GM12878 (cell line): ENCODE data around the gene DLG1. TPM values are rescaled to one million over a fixed set of nuclear protein-coding genes. Genes with fewer than 3 reads are reported as not detected.

Source experiments
- ATF7 ChIP-seq: fragments of 450-650 bp; IDR thresholded peaks from 2 replicates; pipeline ENCODE4 v1.6.1; 2016; ENCODE audit warnings: low read depth, mild to moderate bottlenecking
- CEBPB ChIP-seq, 2 experiments: fragments of 150-350 bp in 1 of 2; IDR thresholded peaks; 2 replicates each; pipeline ENCODE4 v1.6.1; 2012 to 2014; ENCODE audit warnings: low read depth in 2 of 2, low read length in 2 of 2, borderline replicate concordance in 1 of 2, inconsistent platforms in 1 of 2
- CREB1 ChIP-seq: IDR thresholded peaks from 2 replicates; pipeline ENCODE4 v1.6.1; 2012; ENCODE audit warnings: low read depth, mild to moderate bottlenecking, inconsistent platforms
- EP300 ChIP-seq, 2 experiments: fragments of 150-350 bp in 1 of 2; IDR thresholded peaks; 2 replicates each; pipeline ENCODE4 v1.6.1; 2011 to 2012; ENCODE audit warnings: low read depth in 2 of 2, low read length in 2 of 2, borderline replicate concordance in 1 of 2, improper control_type of control experiment in 1 of 2, inconsistent platforms in 1 of 2; ENCODE audit not compliant: control insufficient read depth in 1 of 2
- IKZF1 ChIP-seq: fragments of 450-650 bp; conservative IDR thresholded peaks from 2 replicates; pipeline ENCODE4 v1.6.1; 2017; ENCODE audit warnings: antibody characterized with exemption, mild to moderate bottlenecking
- IKZF2 ChIP-seq, 2 experiments: fragments of 450-650 bp; IDR thresholded peaks; 2 replicates each; pipeline ENCODE4 v1.6.1; 2017; ENCODE audit warnings: mild to moderate bottlenecking in 2 of 2, moderate library complexity in 2 of 2
- MXI1 ChIP-seq: fragments of 150-350 bp; IDR thresholded peaks from 2 replicates; pipeline ENCODE4 v1.6.1; 2011; ENCODE audit warnings: low read depth, mild to moderate bottlenecking, inconsistent platforms, low read length, improper control_type of control experiment
- NR2C2 ChIP-seq: IDR thresholded peaks from 2 replicates; pipeline ENCODE4 v1.6.1; 2011; ENCODE audit warnings: borderline replicate concordance, low read depth; ENCODE audit not compliant: control insufficient read depth, insufficient read length
- NR2F1 ChIP-seq: fragments of 450-650 bp; conservative IDR thresholded peaks from 2 replicates; pipeline ENCODE4 v1.6.1; 2017; ENCODE audit warnings: mild to moderate bottlenecking
- PML ChIP-seq: IDR thresholded peaks from 2 replicates; pipeline ENCODE4 v1.6.1; 2012; ENCODE audit warnings: low read length, inconsistent platforms
- POLR2A ChIP-seq: IDR thresholded peaks from 2 replicates; pipeline ENCODE4 v1.6.1; 2011; ENCODE audit warnings: low read depth, mild to moderate bottlenecking, low read length
- RAD21 ChIP-seq: IDR thresholded peaks from 2 replicates; pipeline ENCODE4 v1.6.1; 2011; ENCODE audit warnings: mild to moderate bottlenecking, low read depth, low read length, moderate library complexity; ENCODE audit not compliant: insufficient read depth
- RELA ChIP-seq: fragments of 450-650 bp; IDR thresholded peaks from 2 replicates; pipeline ENCODE4 v1.8.0; 2014; ENCODE audit warnings: borderline replicate concordance; ENCODE audit not compliant: partially characterized antibody
- RFX5 ChIP-seq: IDR thresholded peaks from 2 replicates; pipeline ENCODE4 v1.6.1; 2011; ENCODE audit warnings: low read depth, low read length, improper control_type of control experiment
- SPI1 ChIP-seq: IDR thresholded peaks from 2 replicates; pipeline ENCODE4 v1.6.1; 2011; ENCODE audit warnings: low read depth, mild to moderate bottlenecking, low read length, moderate library complexity, borderline replicate concordance; ENCODE audit not compliant: insufficient read depth
- STAT3 ChIP-seq: IDR thresholded peaks from 2 replicates; pipeline ENCODE4 v1.6.1; 2011; ENCODE audit warnings: low read depth, low read length, improper control_type of control experiment
- SUZ12 ChIP-seq: fragments of 200-600 bp; sonication (generic); IDR thresholded peaks from one replicate; pipeline ENCODE4 v1.6.1; 2018; ENCODE audit warnings: antibody characterized with exemption, mild to moderate bottlenecking; ENCODE audit not compliant: unreplicated experiment
- ZSCAN29 ChIP-seq: fragments of 450-650 bp; IDR thresholded peaks from 2 replicates; pipeline ENCODE4 v1.6.1; 2017; ENCODE audit warnings: mild to moderate bottlenecking, moderate library complexity
- polyA plus RNA-seq, 11 experiments: library from polyadenylated mRNA; depleted of rRNA in 4 of 11; unstranded in 6 of 11; stranded (reverse) in 5 of 11; fragments of >200 nt; fragmentation: Nextera tagmentation in 4 of 11; fragmentation: Illumina TruSeq in 1 of 11; extraction: Ambion mirVana in 4 of 11; extraction: Trizol in 1 of 11; gene quantifications; 1 replicate in 1 of 11; 2 replicates in 10 of 11; pipeline versions ENCODE4 v1.2.1 to v1.2.3, GENCODE V29; 2011 to 2016; ENCODE audit warnings: inconsistent platforms in 2 of 11, missing spikeins in 2 of 11, low read depth in 1 of 11
- total RNA-seq, 4 experiments: library from RNA; depleted of rRNA in 3 of 4; stranded (reverse); fragments of >200 nt in 3 of 4; fragmentation: Illumina TruSeq in 1 of 4; extraction: Trizol in 1 of 4; gene quantifications; 2 replicates each; pipeline versions ENCODE4 v1.2.1 to v1.2.3, GENCODE V29; 2013 to 2021
- TF ChIP-seq, protein P1 (sequence below): IDR thresholded peaks from 2 replicates; pipeline ENCODE4 v1.6.1; 2011; ENCODE audit warnings: borderline replicate concordance, low read depth, mild to moderate bottlenecking, moderate library complexity, low read length; ENCODE audit not compliant: insufficient read depth, poor library complexity, severe bottlenecking
- TF ChIP-seq, protein P2 (sequence below): fragments of 450-650 bp; IDR thresholded peaks from 2 replicates; pipeline ENCODE4 v1.6.1; 2017; ENCODE audit warnings: mild to moderate bottlenecking, moderate library complexity
- TF ChIP-seq, protein P3 (sequence below): IDR thresholded peaks from 2 replicates; pipeline ENCODE4 v1.6.1; 2012; ENCODE audit warnings: low read length, inconsistent platforms
- TF ChIP-seq, protein P4 (sequence below): IDR thresholded peaks from 2 replicates; pipeline ENCODE4 v1.6.1; 2012; ENCODE audit warnings: low read depth, low read length, improper control_type of control experiment

DLG1 gene
- total and polyA plus RNA-seq, 10 of the 15 experiments (the other 5 are each of a cell fraction or from before 2014, with no cell fraction given), result 9.2 to 63.1 (median 40.1) TPM

DNA sequence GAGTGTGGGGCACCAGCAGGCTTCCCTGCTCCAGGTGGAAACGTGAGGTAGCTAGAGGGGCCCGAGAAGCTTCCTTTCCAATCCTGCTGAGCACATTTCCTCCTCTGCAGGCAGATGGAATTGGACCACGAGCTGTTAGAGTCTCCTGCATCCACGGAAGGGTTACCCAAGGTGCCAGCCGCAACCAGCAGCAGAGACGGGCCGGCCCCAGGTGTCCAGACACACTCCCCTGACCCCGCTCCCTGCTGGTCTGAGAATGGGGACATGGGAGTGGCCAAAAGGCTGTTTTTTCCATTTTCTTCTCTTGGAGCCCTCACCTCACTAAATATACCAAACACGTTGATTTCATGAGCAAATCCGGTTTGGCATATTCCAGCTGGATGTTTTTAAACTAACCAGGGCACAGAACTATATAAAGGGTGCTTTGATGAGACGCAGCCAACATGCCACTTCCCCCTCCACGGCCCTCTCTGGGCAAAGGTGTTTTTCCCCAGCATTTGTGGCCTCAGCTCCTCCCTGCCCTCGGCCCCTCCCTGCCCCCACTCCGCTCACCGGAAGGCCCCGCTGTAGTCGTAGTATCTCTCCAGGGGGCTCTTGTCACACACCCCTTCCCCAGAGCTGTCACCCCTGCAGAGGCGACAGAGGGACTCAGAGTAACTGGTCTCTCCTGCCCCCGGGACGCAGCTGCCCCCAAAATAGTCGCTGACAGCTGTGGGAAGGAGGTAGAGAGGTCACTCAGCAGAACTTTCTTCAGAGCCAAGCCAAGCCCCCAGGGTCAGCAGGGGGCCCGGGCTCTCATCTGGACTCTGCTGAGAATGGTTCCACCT, 275.8 kb downstream of the DLG1 start (continued):
- TF ChIP-seq, protein P1, sequence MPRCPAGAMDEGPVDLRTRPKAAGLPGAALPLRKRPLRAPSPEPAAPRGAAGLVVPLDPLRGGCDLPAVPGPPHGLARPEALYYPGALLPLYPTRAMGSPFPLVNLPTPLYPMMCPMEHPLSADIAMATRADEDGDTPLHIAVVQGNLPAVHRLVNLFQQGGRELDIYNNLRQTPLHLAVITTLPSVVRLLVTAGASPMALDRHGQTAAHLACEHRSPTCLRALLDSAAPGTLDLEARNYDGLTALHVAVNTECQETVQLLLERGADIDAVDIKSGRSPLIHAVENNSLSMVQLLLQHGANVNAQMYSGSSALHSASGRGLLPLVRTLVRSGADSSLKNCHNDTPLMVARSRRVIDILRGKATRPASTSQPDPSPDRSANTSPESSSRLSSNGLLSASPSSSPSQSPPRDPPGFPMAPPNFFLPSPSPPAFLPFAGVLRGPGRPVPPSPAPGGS, result no peak
- TF ChIP-seq CREB1 (0 out of 2 replicates have a peak, but pooled peaks have one; percentile 2), RAD21 (no peak), PML (no peak; the same call in 1 of the 2 replicates), ATF7 (no peak), STAT3 (no peak), POLR2A (no peak), IKZF2 (IDR thresholded peaks at IDR 0.05) (no peak), EP300 (IDR thresholded peaks at IDR 0.05; ENCODE audit: borderline replicate concordance in 1 of 2, control insufficient read depth in 1 of 2, low read depth in 2 of 2, low read length in 2 of 2) (0 out of 4 replicates have a peak, but pooled peaks of 1 of the 2 experiments have one; percentile 9), NR2C2 (no peak), CEBPB (IDR thresholded peaks at IDR 0.05; ENCODE audit: borderline replicate concordance in 1 of 2, low read depth in 2 of 2, low read length in 2 of 2) (no peak), ZSCAN29 (no peak), RFX5 (no peak), RELA (no peak), SUZ12 (no peak), SPI1 (peak; percentile 56; the same call in 1 of the 2 replicates), IKZF1 (0 out of 2 replicates have a peak, but pooled peaks have one; percentile 3), NR2F1 (0 out of 2 replicates have a peak, but pooled peaks have one; percentile 41), MXI1 (no peak)
- TF ChIP-seq, protein P2, sequence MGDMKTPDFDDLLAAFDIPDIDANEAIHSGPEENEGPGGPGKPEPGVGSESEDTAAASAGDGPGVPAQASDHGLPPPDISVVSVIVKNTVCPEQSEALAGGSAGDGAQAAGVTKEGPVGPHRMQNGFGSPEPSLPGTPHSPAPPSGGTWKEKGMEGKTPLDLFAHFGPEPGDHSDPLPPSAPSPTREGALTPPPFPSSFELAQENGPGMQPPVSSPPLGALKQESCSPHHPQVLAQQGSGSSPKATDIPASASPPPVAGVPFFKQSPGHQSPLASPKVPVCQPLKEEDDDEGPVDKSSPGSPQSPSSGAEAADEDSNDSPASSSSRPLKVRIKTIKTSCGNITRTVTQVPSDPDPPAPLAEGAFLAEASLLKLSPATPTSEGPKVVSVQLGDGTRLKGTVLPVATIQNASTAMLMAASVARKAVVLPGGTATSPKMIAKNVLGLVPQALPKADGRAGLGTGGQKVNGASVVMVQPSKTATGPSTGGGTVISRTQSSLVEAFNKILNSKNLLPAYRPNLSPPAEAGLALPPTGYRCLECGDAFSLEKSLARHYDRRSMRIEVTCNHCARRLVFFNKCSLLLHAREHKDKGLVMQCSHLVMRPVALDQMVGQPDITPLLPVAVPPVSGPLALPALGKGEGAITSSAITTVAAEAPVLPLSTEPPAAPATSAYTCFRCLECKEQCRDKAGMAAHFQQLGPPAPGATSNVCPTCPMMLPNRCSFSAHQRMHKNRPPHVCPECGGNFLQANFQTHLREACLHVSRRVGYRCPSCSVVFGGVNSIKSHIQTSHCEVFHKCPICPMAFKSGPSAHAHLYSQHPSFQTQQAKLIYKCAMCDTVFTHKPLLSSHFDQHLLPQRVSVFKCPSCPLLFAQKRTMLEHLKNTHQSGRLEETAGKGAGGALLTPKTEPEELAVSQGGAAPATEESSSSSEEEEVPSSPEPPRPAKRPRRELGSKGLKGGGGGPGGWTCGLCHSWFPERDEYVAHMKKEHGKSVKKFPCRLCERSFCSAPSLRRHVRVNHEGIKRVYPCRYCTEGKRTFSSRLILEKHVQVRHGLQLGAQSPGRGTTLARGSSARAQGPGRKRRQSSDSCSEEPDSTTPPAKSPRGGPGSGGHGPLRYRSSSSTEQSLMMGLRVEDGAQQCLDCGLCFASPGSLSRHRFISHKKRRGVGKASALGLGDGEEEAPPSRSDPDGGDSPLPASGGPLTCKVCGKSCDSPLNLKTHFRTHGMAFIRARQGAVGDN, result no peak
- TF ChIP-seq, protein P3, sequence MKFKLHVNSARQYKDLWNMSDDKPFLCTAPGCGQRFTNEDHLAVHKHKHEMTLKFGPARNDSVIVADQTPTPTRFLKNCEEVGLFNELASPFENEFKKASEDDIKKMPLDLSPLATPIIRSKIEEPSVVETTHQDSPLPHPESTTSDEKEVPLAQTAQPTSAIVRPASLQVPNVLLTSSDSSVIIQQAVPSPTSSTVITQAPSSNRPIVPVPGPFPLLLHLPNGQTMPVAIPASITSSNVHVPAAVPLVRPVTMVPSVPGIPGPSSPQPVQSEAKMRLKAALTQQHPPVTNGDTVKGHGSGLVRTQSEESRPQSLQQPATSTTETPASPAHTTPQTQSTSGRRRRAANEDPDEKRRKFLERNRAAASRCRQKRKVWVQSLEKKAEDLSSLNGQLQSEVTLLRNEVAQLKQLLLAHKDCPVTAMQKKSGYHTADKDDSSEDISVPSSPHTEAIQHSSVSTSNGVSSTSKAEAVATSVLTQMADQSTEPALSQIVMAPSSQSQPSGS, result no peak
- TF ChIP-seq, protein P4, sequence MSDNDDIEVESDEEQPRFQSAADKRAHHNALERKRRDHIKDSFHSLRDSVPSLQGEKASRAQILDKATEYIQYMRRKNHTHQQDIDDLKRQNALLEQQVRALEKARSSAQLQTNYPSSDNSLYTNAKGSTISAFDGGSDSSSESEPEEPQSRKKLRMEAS, result no peak
